ENCODE data around the gene PRDM11. TPM values are rescaled to one million over a fixed set of nuclear protein-coding genes. Genes with fewer than 3 reads are reported as not detected.

The PRDM11 gene
- total and polyA plus RNA-seq, 8 donors: 1.2 to 139 (median 7.9) TPM

- intact Hi-C loops (cut with DNase I; ENCODE audit: low total_unique reads): no loop called here
- Histone ChIP-seq H3K36me3 (peaks cover 12 to 41% (median 35%) of the 10 kb centered on the region in 4 donors), H3K27ac (no peak overlapping the region)
Observed at GRCh38 chr11:45215098-45215865, 68.8 kb downstream of the PRDM11 start.

DNA sequence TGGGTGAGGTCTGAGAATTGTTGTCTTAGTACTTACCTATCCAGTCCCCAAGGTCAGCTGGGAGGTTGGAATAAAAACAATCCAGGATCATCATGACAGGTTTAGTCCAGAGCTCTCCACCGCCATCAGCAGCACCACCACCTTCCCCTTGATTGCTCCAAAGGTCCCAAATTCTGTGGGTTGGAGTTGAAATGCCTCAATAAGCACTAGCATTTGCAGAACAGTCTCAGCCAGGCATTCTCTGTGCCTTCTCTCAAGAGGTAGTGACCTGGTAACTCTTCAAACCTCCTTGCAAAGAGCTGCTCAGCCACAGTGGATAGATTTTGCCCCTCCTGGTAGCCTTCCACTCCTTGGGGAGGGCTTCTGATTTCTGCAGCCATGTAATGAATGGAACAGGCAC is 69.6 kb downstream of the PRDM11 start:
- H3K4me1 ChIP-seq: peaks cover 0 to 11% (median 5%) of the 10 kb centered on the region in 4 donors
- H3K4me3 ChIP-seq: no peak overlapping the region
- peaks cover 12 to 49% (median 41%) of the 10 kb centered on the region in 4 donors for H3K36me3 ChIP-seq
- intact Hi-C loops (cut with DNase I; ENCODE audit: low total_unique reads): no loop called here
- TF ChIP-seq CTCF (IDR thresholded peaks at IDR 0.05) (no peak), POLR2AphosphoS5 (IDR thresholded peaks at IDR 0.05) (no peak), EP300 (IDR thresholded peaks at IDR 0.05) (no peak), POLR2A (IDR thresholded peaks at IDR 0.05) (no peak)
- no peaks in the 10 kb centered on the region for H3K9me3 ChIP-seq
- 87 to 100% (median 96%) methylated on average over 1 of the region's 1 CpG for WGBS, 5 donors
- no peak for DNase-seq
- H3K27me3 ChIP-seq: no peaks in the 10 kb centered on the region
- no peak overlapping the region for H3K27ac ChIP-seq

More at GRCh38 chr11:45215098-45215865, 68.8 kb downstream of the PRDM11 start:
- Histone ChIP-seq H3K4me3 (no peak overlapping the region), H3K4me1 (peaks cover 2 to 18% (median 12%) of the 10 kb centered on the region in 4 donors), H3K27me3 (no peaks in the 10 kb centered on the region), H3K9me3 (no peaks in the 10 kb centered on the region)
- DNase-seq: no peak
- WGBS, 5 donors: 77 to 92% (median 85%) methylated on average over 4 of the region's 4 CpGs
- no peak for TF ChIP-seq EP300 (IDR thresholded peaks at IDR 0.05)

GRCh38 chr11:45216901-45217300 is 70.5 kb downstream of the PRDM11 start:
- WGBS, 5 donors: 66 to 81% (median 79%) methylated on average over 2 of the region's 2 CpGs
- no peak overlapping the region for H3K4me3 ChIP-seq
- H3K4me1 ChIP-seq: peaks cover 0 to 2% (median 0%) of the 10 kb centered on the region in 4 donors
- no peak overlapping the region for H3K27ac ChIP-seq
- peaks cover 12 to 57% (median 48%) of the 10 kb centered on the region in 4 donors for H3K36me3 ChIP-seq
- intact Hi-C loops (cut with DNase I; ENCODE audit: low total_unique reads): no loop called here
- no peaks in the 10 kb centered on the region for H3K9me3 ChIP-seq
- DNase-seq: no peak
- H3K27me3 ChIP-seq: no peaks in the 10 kb centered on the region
- TF ChIP-seq CTCF (IDR thresholded peaks at IDR 0.05) (no peak), EP300 (IDR thresholded peaks at IDR 0.05) (no peak), POLR2AphosphoS5 (IDR thresholded peaks at IDR 0.05) (no peak), POLR2A (IDR thresholded peaks at IDR 0.05) (no peak)

GRCh38 chr11:45217991-45218390 is 71.6 kb downstream of the PRDM11 start:
- WGBS, 5 donors: 74 to 87% (median 79%) methylated on average over 2 of the region's 2 CpGs
- intact Hi-C loops (cut with DNase I; ENCODE audit: low total_unique reads): no loop called here

More at GRCh38 chr11:45217991-45218390, 71.6 kb downstream of the PRDM11 start:
- Histone ChIP-seq H3K4me1 (no peaks in the 10 kb centered on the region), H3K27ac (no peak overlapping the region), H3K4me3 (no peak overlapping the region), H3K27me3 (no peaks in the 10 kb centered on the region), H3K9me3 (no peaks in the 10 kb centered on the region), H3K36me3 (peaks cover 5 to 55% (median 47%) of the 10 kb centered on the region in 4 donors)
- no peak for DNase-seq
- TF ChIP-seq CTCF (IDR thresholded peaks at IDR 0.05): no peak
- TF ChIP-seq POLR2A (IDR thresholded peaks at IDR 0.05): no peak
- TF ChIP-seq EP300 (IDR thresholded peaks at IDR 0.05): no peak
- TF ChIP-seq POLR2AphosphoS5 (IDR thresholded peaks at IDR 0.05): no peak

Data from stomach (tissue), 9 donors.